D721Med (cell line): Measurements from ENCODE around the gene DLG4.

ENCODE experiments used
- DNase-seq: peaks from one replicate; pipeline ENCODE4 v3.0.0; 2011; ENCODE audit warnings: low spot score; ENCODE audit not compliant: insufficient read length
- FAIRE-seq: peaks from 2 replicates; lab custom pipeline; 2011; peaks lifted over from hg19 to GRCh38; lab: Jason Lieb, UNC
- CTCF ChIP-seq: IDR thresholded peaks from 2 replicates; pipeline ENCODE4 v1.5.1; 2012; ENCODE audit warnings: mild to moderate bottlenecking, control low read depth; ENCODE audit not compliant: insufficient read depth; ENCODE audit errors: missing control alignments

The DLG4 gene

GRCh38 chr17:7147772-7148171, 71.9 kb downstream of the DLG4 start:
- DNase-seq (no peak), FAIRE-seq (no peak)
- TF ChIP-seq CTCF = no peak

GRCh38 chr17:7146115-7146514, 73.5 kb downstream of the DLG4 start:
- TF ChIP-seq CTCF = no peak
- DNase-seq (no peak), FAIRE-seq (no peak)

- TF ChIP-seq CTCF = no peak
- DNase-seq (no peak), FAIRE-seq (no peak)
Observed at GRCh38 chr17:7144213-7144612, 75.4 kb downstream of the DLG4 start.

- no peak for TF ChIP-seq CTCF
- DNase-seq (no peak), FAIRE-seq (no peak)
Observed at GRCh38 chr17:7141824-7142223, 77.8 kb downstream of the DLG4 start.

GRCh38 chr17:7139400-7139799, 80.2 kb downstream of the DLG4 start:
- TF ChIP-seq CTCF = no peak
- no peak for FAIRE-seq
- no peak for DNase-seq

GRCh38 chr17:7138800-7139381, 80.7 kb downstream of the DLG4 start:
- FAIRE-seq = no peak
- no peak for DNase-seq
- TF ChIP-seq CTCF = no peak

- FAIRE-seq (no peak), DNase-seq (no peak)
- no peak for TF ChIP-seq CTCF
Observed at GRCh38 chr17:7137171-7137943, 82.3 kb downstream of the DLG4 start.
